K562 (cell line): ENCODE results near the gene OR2L5. TPM values are rescaled to one million over a fixed set of nuclear protein-coding genes. Genes with fewer than 3 reads are reported as not detected.

Experiments used
- ATAC-seq: fragments of 200-7000 bp; cut with Tn5 transposase; 3 replicates; pipeline ENCODE4 v1.9.1; 2020; ENCODE audit warnings: moderate library complexity
- BruUV-seq: library from RNA; stranded (reverse); fragments of 400-500 nt; replicated peaks from 2 replicates; lab custom pipeline; 2021; lab: Mats Ljungman, UMichigan
- CTCF ChIA-PET: fragments of 300-600 bp; formaldehyde crosslinking; extraction: SDS; loops from one replicate; lab custom pipeline; 2021; ENCODE audit warnings: low intra/inter-chr PET ratio; lab: Yijun Ruan, JAX
- POLR2A ChIA-PET: fragments of 300-600, 350-650 bp; sonication (Branson Sonifier 250); formaldehyde crosslinking; extraction: SDS; loops from one replicate; lab custom pipeline; 2021; ENCODE audit warnings: antibody characterized with exemption, inconsistent platforms; lab: Yijun Ruan, JAX
- DNase-seq, 4 experiments: peaks; one replicate each; pipeline versions ENCODE4 v3.0.0 to v3.0.0-alpha.2; 2011 to 2018; ENCODE audit warnings: low spot score in 3 of 4, mixed read lengths in 3 of 4; ENCODE audit errors: extremely low read depth in 1 of 4
- FAIRE-seq: peaks from 2 replicates; lab custom pipeline; 2011; peaks lifted over from hg19 to GRCh38; lab: Jason Lieb, UNC
- H2AFZ ChIP-seq: 2 replicates; pipeline ENCODE4 v1.6.0; 2011; ENCODE audit warnings: low read depth, low read length, control low read depth, inconsistent platforms
- H3K27ac ChIP-seq: fragments of 200-600 bp; 3 replicates; pipeline ENCODE4 v1.8.0; 2011; ENCODE audit warnings: low read depth, mild to moderate bottlenecking, control low read depth, inconsistent platforms, low read length, moderate library complexity, mixed read lengths; ENCODE audit errors: extremely low read depth
- H3K27me3 ChIP-seq, 2 experiments: fragments of 300-600 bp in 1 of 2; 2 replicates in 1 of 2; 3 replicates in 1 of 2; pipeline versions ENCODE4 v1.6.0 to v1.8.0; 2011; ENCODE audit warnings: inconsistent platforms in 2 of 2, low read length in 2 of 2, mild to moderate bottlenecking in 1 of 2, mixed read lengths in 1 of 2, moderate library complexity in 1 of 2; ENCODE audit not compliant: control insufficient read depth in 2 of 2, insufficient read depth in 2 of 2
- H3K36me3 ChIP-seq: fragments of 300-600 bp; 3 replicates; pipeline ENCODE4 v1.8.0; 2011; ENCODE audit warnings: mild to moderate bottlenecking, low read length, inconsistent platforms; ENCODE audit not compliant: control insufficient read depth, insufficient read depth
- H3K4me1 ChIP-seq, 2 experiments: fragments of 200-600 bp in 1 of 2; replicated peaks in 1 of 2; 2 replicates in 1 of 2; 3 replicates in 1 of 2; pipeline versions ENCODE4 v1.5.1 to v1.8.0; 2011; ENCODE audit warnings: inconsistent platforms in 2 of 2, low read length in 2 of 2, mild to moderate bottlenecking in 1 of 2, mixed read lengths in 1 of 2, moderate library complexity in 1 of 2; ENCODE audit not compliant: control insufficient read depth in 2 of 2, insufficient read depth in 2 of 2
- H3K4me2 ChIP-seq: 2 replicates; pipeline ENCODE4 v1.6.1; 2011; ENCODE audit warnings: low read length, control low read depth, inconsistent platforms, mixed read lengths; ENCODE audit not compliant: insufficient read depth
- H3K4me3 ChIP-seq: fragments of 200-600 bp; sonication (generic), shearing (Covaris generic); 2 replicates; pipeline ENCODE4 v1.5.1; 2016; ENCODE audit warnings: control low read depth, inconsistent platforms
- H3K79me2 ChIP-seq: fragments of 200-600 bp; 3 replicates; pipeline ENCODE4 v1.8.0; 2011; ENCODE audit warnings: low read length, inconsistent platforms; ENCODE audit not compliant: control insufficient read depth, insufficient read depth
- H3K9ac ChIP-seq, 2 experiments: 2 replicates each; pipeline versions ENCODE4 v1.6.0 to v1.6.1; 2011; ENCODE audit warnings: low read depth in 2 of 2, low read length in 2 of 2, control low read depth in 1 of 2, inconsistent platforms in 1 of 2, mild to moderate bottlenecking in 1 of 2, mixed read lengths in 1 of 2; ENCODE audit not compliant: insufficient read depth in 1 of 2
- H3K9me1 ChIP-seq: one replicate; pipeline ENCODE4 v1.6.0; 2011; ENCODE audit warnings: inconsistent platforms, mild to moderate bottlenecking, low read length, moderate library complexity; ENCODE audit not compliant: control insufficient read depth, insufficient read depth
- H3K9me3 ChIP-seq: replicated peaks from 2 replicates; pipeline ENCODE4 v1.5.1; 2011; ENCODE audit warnings: low read depth, low read length, inconsistent platforms; ENCODE audit not compliant: control insufficient read depth, insufficient read depth
- H4K20me1 ChIP-seq: replicated peaks from 2 replicates; pipeline ENCODE4 v1.6.1; 2011; ENCODE audit warnings: low read length, inconsistent platforms, mixed read lengths; ENCODE audit not compliant: control insufficient read depth, insufficient read depth
- MCM2 ChIP-seq: fragments of 450-650 bp; IDR thresholded peaks from 2 replicates; pipeline ENCODE4 v1.6.1; 2017; ENCODE audit warnings: low read depth, mild to moderate bottlenecking
- RBM25 ChIP-seq: fragments of 200-400 bp; formaldehyde crosslinking; IDR thresholded peaks from 2 replicates; pipeline ENCODE4 v1.6.1; 2018; ENCODE audit warnings: low read length, low read depth, moderate library complexity; ENCODE audit not compliant: severe bottlenecking
- THRA ChIP-seq: fragments of 450-650 bp; IDR thresholded peaks from 2 replicates; pipeline ENCODE4 v1.6.1; 2017; ENCODE audit warnings: mild to moderate bottlenecking, moderate library complexity
- ZBTB12 ChIP-seq: fragments of 250-450 bp; sonication (Bioruptor Pico); IDR thresholded peaks from 2 replicates; pipeline ENCODE4 v1.4.0; 2020
- WGBS: fragments of 100-300 bp; shearing (Covaris generic); methylation state at CpG from one replicate; pipeline ENCODE4 v1.1.6; 2016; ENCODE audit warnings: low coverage, mixed read lengths; ENCODE audit not compliant: insufficient coverage; ENCODE audit errors: missing lambda C conversion rate; 5-methylcytosine and 5-hydroxymethylcytosine counted together
- in situ Hi-C: fragments of 300-500 bp; cut with MboI; formaldehyde crosslinking; loops from 4 replicates; pipeline ENCODE4 v1.15.0; 2018; ENCODE audit warnings: inconsistent platforms, mixed read lengths
- intact Hi-C: fragments of 100-400 bp; cut with micrococcal nuclease; formaldehyde crosslinking; loops from 2 replicates; pipeline ENCODE4 v1.14.2; 2022
- polyA plus RNA-seq, 8 experiments: library from polyadenylated mRNA; depleted of rRNA in 4 of 8; stranded (reverse) in 5 of 8; unstranded in 3 of 8; fragments of >200 nt; fragmentation: Nextera tagmentation in 2 of 8; fragmentation: Illumina TruSeq in 1 of 8; extraction: Ambion mirVana in 2 of 8; extraction: Trizol in 1 of 8; gene quantifications; 2 replicates each; pipeline versions ENCODE4 v1.2.1 to v1.2.3, GENCODE V29; 2011 to 2014; ENCODE audit warnings: inconsistent platforms in 1 of 8, missing spikeins in 1 of 8
- total RNA-seq, 7 experiments: library from RNA; depleted of rRNA in 6 of 7; stranded (reverse); fragments of >200 nt in 6 of 7; fragmentation: Illumina TruSeq in 2 of 7; extraction: Trizol in 2 of 7; gene quantifications; 2 replicates each; pipeline versions ENCODE4 v1.2.1 to v1.2.3, GENCODE V29; 2011 to 2021; ENCODE audit warnings: low replicate concordance in 1 of 7

Gene OR2L5
- total and polyA plus RNA-seq, 9 of the 15 experiments (the other 6 are each of a cell fraction or from before 2014, with no cell fraction given) = 0.03 TPM; not detected in 8

DNA sequence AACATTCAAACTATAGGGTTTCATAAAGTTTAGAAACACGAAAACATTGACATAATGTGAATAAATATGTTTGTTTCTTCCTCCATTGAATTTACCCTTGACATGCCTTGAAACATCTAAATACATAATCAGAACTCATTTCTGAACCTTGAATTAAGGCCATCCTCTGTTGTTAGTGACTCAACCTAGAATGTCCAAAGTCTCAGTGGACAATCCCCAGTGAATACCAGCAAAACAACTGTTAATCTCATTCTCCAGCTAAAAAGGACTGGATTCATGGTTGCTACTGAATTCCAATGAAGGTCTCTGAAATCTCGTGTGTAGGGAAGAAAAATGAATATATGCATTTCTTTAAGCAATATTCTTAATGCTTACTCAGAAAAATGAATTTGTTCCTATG lies 16.3 kb downstream of the OR2L5 start, which contains the start of gene OR2L2:
Gene OR2L2 (plus strand): TSS at position 301 of the 400 bp plus-strand sequence. CDS start 8,198 bp downstream, outside the sequence.
- FAIRE-seq = no peak
- Histone ChIP-seq H3K27ac (no peak within 1 kb of the TSS), H3K27me3 (no peaks in the 10 kb centered on the region), H3K4me1 (no peaks in the 10 kb centered on the region), H3K79me2 (no peaks in the 10 kb centered on the region), H4K20me1 (no peaks in the 10 kb centered on the region), H3K4me3 (no peak within 1 kb of the TSS), H3K9me3 (peaks cover 6% of the 10 kb centered on the region), H2AFZ (no peak within 1 kb of the TSS), H3K9ac (no peak within 1 kb of the TSS), H3K4me2 (no peak within 1 kb of the TSS), H3K36me3 (no peaks in the 10 kb centered on the region), H3K9me1 (no peaks in the 10 kb centered on the region)
- BruUV-seq = no TSS peak
- in situ Hi-C loops (no loop called here), intact Hi-C loops (no loop called here)
- POLR2A ChIA-PET = interaction anchor here (0.7 kb wide), 1 partner anchor 25 kb away, joined by 3 read pairs; no protein-coding TSS in a partner anchor
- no peak for ATAC-seq
- 0% methylated on average over 2 of the region's 2 CpGs for WGBS
- DNase-seq = no peak
- CTCF ChIA-PET = no interaction called here
- TF ChIP-seq THRA (no peak), MCM2 (no peak)

DNA sequence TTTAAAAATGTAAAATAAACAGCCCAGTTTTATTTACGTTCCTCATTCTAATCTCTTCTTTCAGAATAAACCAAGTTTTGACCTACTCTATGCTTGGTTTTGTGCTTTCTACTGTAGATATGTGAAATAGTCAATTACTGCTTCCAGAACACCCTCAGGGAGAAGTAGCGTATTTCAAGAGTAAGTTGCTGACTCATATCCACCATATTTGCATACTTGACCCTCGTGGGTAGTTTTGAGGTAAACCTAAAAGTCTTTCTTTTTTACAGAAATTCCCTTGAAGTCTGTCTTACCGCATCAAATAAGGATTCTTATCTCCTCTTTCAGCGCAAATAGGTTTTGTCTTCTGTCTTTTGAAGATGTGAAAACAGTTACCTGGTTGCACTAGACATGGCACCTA lies 31.7 kb downstream of the OR2L5 start:
- Histone ChIP-seq H3K27me3 (no peaks in the 10 kb centered on the region), H3K27ac (no peak overlapping the region), H3K9ac (no peak overlapping the region), H3K4me3 (no peak overlapping the region), H3K4me1 (no peaks in the 10 kb centered on the region), H3K9me1 (no peaks in the 10 kb centered on the region), H3K79me2 (no peaks in the 10 kb centered on the region), H4K20me1 (no peaks in the 10 kb centered on the region), H3K4me2 (no peak overlapping the region), H3K9me3 (no peaks in the 10 kb centered on the region), H3K36me3 (no peaks in the 10 kb centered on the region), H2AFZ (no peak overlapping the region)
- TF ChIP-seq ZBTB12 (CRISPR knock-in tag) (no peak), RBM25 (no peak)
- DNase-seq (no peak), FAIRE-seq (no peak), ATAC-seq (no peak)
- ChIA-PET POLR2A (no interaction called here), CTCF (no interaction called here)
- BruUV-seq = no TSS peak
- in situ Hi-C loops (no loop called here), intact Hi-C loops (no loop called here)
- WGBS = 3% methylated on average over 5 of the region's 5 CpGs
